GM23248 (cell line): ENCODE data around the gene BCL2.

Experiments used
- EZH2 ChIP-seq: fragments of 200-600 bp; sonication (generic); IDR thresholded peaks from 2 replicates; pipeline ENCODE4 v1.6.1; 2018; ENCODE audit warnings: antibody characterized with exemption, mild to moderate bottlenecking; ENCODE audit not compliant: insufficient read depth, poor library complexity, severe bottlenecking
- EZH2phosphoT487 ChIP-seq: fragments of 200-600 bp; sonication (generic); IDR thresholded peaks from 2 replicates; pipeline ENCODE4 v1.6.1; 2018; ENCODE audit warnings: antibody characterized with exemption, moderate library complexity, mild to moderate bottlenecking, low read depth; ENCODE audit not compliant: insufficient read depth

- no peak for TF ChIP-seq EZH2phosphoT487
- TF ChIP-seq EZH2, result no peak
These were observed 16.0 kb downstream of the BCL2 start for GRCh38 chr18:63303547-63303946.
